Right ventricle myocardium inferior (tissue), 1 donor: ENCODE data around the gene LRRC52. TPM values are rescaled to one million over a fixed set of nuclear protein-coding genes. Genes with fewer than 3 reads are reported as not detected.

ENCODE experiments used
- ATAC-seq: fragments of 200-7000 bp; cut with Tn5 transposase; one replicate; pipeline ENCODE4 v1.9.1; 2020; ENCODE audit warnings: mild to moderate bottlenecking, moderate library complexity
- DNase-seq: peaks from one replicate; pipeline ENCODE4 v3.0.0; 2021; ENCODE audit errors: missing footprints
- intact Hi-C: fragments of 100-400 bp; cut with DNase I; formaldehyde crosslinking; loops from one replicate; pipeline ENCODE4 v1.11.0; 2022
- total RNA-seq: library from RNA; stranded (reverse); fragmentation: NEBNext Ultra II Directional; extraction: Animal tissue kit (Norgen Biotek cat#: 25700); gene quantifications from one replicate; pipeline ENCODE4 v1.2.1, GENCODE V29; 2021
- donor health status: DM: no; HTN: yes; CAD: no; lungs with severe emphysema.

LRRC52 gene
- total RNA-seq, 1 donor from 2014 or later, result 0.30 TPM

DNA sequence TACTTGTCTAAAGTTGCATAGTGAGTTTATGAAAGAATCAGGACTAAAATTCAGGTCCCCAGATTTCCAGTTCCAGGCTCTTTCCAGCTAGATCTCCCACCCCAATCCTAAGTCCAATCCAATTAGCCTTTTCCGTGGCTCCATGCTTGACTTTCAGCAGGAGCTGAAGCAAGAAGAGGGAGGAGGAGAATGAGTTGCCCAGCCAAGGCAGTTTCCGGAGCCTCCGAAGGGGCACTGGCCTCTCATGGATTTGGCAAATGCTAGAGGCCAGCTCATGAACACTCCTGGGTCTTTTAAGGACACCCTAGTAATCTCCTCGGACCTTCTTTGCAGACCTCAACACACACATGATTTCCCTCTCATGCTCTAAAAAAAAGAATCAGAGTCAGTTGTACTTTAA, 10.5 kb upstream of the LRRC52 start:
- DNase-seq (no peak), ATAC-seq (no peak)
- intact Hi-C loops, result no loop called here

GRCh38 chr1:165536016-165536415, 7.8 kb upstream of the LRRC52 start:
- ATAC-seq, result no peak
- intact Hi-C loops, result no loop called here
- DNase-seq, result no peak

DNA sequence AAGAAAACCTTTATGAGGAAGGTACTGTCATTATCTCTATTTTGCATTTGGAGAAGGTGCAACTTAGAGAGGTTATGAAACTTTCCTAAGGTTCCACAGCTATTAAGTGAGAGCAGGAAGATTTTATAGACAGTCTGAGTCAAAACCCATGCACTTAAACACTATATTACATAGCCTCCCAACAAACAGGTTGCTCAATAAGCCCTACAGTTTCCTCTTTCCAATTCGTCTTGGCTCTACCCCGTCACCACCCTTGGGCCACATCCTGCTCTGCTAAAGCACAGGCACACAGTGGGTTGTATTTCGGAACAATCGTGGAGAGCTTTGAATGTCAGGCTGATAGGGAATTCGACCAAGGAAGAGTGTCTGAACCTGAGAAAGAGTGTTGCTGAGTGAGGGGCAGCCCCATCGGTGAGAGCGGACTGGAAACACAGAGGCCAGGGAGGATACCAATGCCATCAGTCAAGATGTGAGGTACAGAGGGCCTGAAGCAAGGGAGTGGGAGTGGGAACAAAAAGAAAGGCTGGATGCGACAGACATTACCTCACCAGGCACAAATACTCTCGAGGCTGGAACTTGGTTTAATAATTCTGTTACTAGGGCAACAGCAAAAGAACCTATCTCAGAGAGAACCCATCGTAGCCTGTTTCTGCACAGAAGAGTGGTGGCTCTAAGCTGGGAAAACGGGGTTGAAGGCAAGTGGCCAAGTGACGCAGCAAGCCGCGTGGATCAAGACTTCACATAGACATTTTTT, 6.3 kb upstream of the LRRC52 start:
- DNase-seq (no peak), ATAC-seq (no peak)

GRCh38 chr1:165539306-165539705, 4.5 kb upstream of the LRRC52 start:
- no peak for DNase-seq
- intact Hi-C loops, result no loop called here
- ATAC-seq, result peak; percentile 28

More for the DNA sequence above, 6.3 kb upstream of the LRRC52 start:
- intact Hi-C loops, result no loop called here

- intact Hi-C loops, result loop anchor here (5.0 kb wide), 2 partner anchors 88 to 123 kb away; no protein-coding TSS in a partner anchor
- ATAC-seq (peak; percentile 68), DNase-seq (no peak)
These were observed 3.9 kb upstream of the LRRC52 start for GRCh38 chr1:165539908-165540307.

DNA sequence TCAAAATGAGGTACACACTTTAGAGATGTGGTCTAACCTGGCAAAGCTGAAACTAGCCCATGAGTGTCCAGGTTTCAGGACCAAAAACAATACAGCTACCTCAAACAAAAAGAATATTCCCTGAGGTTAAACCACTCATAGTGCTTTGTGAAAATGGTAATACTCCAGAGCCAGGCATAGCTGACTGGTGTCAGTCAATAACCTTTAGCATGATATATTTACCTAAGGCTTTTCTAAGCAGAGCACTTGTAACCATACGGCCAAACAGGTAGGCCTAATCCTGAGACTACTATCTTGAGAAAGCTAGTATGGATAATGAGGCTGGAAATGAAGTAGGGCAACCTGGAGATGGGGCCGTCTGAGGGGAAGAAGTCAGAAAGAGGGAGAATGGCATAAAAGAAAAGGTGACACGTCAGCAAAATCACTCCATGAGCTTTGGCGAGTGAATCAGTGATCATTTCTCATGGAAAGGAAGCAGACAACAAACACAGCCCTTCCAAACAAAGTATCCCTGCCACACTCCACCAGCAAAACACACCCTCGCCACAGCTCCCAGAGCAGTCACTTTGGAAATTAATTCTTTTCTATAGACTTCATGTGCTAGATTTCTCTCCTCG, 1.7 kb upstream of the LRRC52 start:
- intact Hi-C loops, result loop anchor here (5.0 kb wide), 2 partner anchors 90 to 125 kb away; no protein-coding TSS in a partner anchor
- DNase-seq, result no peak

DNA sequence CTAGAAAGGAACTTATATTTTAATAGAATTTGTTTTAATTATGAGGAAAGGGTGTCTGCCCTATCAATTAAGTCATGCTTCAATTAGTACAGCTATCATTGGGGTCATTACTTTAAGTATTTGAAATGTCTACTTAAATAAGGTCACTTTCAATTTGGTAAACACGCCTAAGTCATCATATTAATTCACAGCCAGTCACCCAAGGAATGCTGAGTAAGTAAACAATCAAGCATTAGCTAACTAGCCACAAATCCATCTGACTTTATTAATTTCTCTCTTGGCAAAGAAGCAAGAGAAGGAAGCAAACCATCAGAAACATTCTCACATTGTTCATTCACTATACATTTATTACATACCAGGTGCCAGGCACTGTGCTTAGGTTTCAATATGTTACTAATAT, 1.2 kb upstream of the LRRC52 start:
- DNase-seq (no peak), ATAC-seq (no peak)
- intact Hi-C loops, result loop anchor here (5.0 kb wide), 2 partner anchors 90 to 125 kb away; no protein-coding TSS in a partner anchor

More for the DNA sequence above, 1.7 kb upstream of the LRRC52 start:
- ATAC-seq, result no peak

GRCh38 chr1:165544996-165545395, 1.2 kb downstream of the LRRC52 start:
- no peak for DNase-seq
- no peak for ATAC-seq
- intact Hi-C loops, result loop anchor here (5.0 kb wide), 2 partner anchors 93 to 128 kb away; no protein-coding TSS in a partner anchor

- DNase-seq, result no peak
- no peak for ATAC-seq
- intact Hi-C loops, result no loop called here
These were observed 2.2 kb downstream of the LRRC52 start for GRCh38 chr1:165545974-165546373.

DNA sequence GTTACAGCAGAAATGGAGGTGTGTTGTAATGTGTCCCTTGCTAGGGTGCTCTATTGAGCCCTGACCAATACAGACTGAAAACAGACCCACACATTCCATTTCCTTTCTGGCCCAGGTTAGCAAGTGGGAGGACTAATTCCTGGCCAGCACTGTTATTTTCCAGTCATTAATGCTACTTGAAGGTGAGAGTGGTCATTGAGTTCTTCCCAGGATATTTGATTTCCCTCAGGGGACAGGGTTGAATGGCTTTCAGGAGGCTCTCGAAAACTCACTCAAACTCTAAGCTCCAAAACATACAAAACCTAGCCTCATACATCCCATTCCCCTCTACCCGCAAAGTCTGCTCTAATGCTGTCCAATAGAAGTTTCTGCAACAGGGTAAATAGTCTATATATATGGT, 6.2 kb downstream of the LRRC52 start:
- ATAC-seq (no peak), DNase-seq (no peak)
- intact Hi-C loops, result no loop called here

GRCh38 chr1:165551469-165551868, 7.7 kb downstream of the LRRC52 start:
- DNase-seq (no peak), ATAC-seq (peak; percentile 51)
- intact Hi-C loops, result no loop called here

- no peak for DNase-seq
- ATAC-seq, result peak; percentile 73
- intact Hi-C loops, result no loop called here
These were observed 17.3 kb downstream of the LRRC52 start for GRCh38 chr1:165560883-165561656.

DNA sequence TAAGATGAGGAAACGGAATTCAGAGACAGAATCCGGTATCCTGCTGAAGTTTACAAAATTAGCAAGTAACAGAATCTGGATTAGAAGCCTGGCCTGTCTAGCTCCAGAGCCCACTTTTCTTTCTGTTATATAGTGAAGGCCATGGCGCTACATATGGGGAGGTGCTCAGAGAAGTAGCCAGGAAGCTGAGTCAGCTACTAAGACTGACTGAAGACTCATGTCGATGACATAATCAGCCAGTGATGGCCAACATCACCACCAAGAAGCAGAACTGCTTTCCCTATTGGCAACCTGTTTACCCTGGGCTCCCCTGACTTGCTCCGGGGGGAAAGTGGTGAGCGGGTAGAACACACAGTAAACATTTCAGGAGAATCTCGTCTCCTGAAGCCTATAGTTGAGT, 18.8 kb downstream of the LRRC52 start:
- no peak for DNase-seq
- ATAC-seq, result no peak
- intact Hi-C loops, result no loop called here

DNA sequence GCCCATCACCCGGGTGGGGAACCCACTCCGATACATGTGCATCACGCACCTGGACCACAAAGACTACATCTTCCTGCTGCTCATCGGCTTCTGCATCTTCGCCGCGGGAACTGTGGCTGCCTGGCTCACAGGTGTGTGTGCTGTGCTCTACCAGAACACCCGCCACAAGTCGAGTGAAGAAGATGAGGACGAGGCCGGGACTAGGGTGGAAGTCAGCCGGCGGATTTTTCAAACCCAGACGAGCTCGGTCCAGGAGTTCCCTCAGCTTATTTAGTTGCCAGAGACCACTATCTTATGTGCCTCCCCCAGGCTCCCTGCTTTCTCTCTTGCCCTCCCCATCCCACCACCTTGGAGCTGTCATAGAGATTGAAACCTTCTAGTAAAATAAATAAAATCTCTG, 19.8 kb downstream of the LRRC52 start:
- no peak for ATAC-seq
- intact Hi-C loops, result no loop called here
- no peak for DNase-seq

DNA sequence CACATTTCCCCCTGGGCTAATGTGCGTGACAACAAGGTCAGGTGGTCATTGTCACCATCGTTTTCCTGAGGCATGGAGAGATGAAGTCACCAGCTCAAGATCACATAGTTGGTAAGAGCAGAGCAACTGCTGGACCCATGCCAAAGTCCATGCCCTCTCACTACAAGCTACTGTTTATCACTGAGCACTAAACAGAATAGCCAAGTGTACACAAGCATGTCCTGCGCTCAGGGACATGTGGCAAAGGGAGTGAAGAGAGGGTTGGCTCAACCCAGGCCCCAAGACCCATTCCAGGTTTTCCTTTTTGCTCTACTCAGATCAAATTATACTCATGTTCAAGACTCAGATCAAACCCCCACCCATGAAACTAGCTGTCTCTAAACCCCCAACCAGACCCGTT, 20.8 kb downstream of the LRRC52 start:
- intact Hi-C loops, result no loop called here
- DNase-seq (no peak), ATAC-seq (peak; percentile 60)

DNA sequence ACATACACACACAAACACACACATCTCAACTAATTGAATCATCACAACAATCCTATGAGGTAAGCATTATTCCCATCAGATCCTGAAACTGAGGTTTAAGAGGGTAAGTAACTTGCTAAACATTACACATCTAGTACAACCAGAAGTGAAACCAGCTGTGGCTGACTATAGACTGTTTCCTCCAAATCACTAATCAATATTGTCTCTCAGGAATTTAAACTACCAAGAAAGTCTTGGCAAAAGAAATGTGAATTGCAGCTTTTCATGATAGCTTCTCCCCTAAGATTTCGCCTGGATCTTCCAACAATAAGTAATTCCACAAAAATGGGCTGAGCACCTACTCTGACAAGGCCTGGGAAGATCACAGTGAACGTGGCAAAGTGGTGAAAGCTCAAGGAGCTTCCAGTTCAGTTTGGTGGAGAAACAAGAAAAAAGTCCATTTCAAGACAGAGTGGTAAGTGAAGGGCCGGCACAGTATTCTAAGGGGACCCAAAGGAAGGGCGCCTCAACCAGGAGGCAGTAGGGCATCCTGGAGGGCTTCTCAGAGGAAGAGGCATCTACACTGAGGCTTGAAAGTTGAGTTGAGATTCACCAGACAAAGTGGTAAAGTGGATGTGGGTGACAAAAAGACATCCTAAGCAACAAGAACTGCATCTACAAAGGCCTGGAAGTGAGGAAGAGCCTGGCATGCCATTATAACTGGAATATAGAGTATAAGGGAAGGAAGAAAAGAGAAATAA, 22.1 kb downstream of the LRRC52 start:
- ATAC-seq (no peak), DNase-seq (no peak)
- intact Hi-C loops, result no loop called here

GRCh38 chr1:165570078-165570477, 26.3 kb downstream of the LRRC52 start:
- intact Hi-C loops, result no loop called here
- ATAC-seq, result no peak
- no peak for DNase-seq

GRCh38 chr1:165573787-165574186, 30.0 kb downstream of the LRRC52 start:
- intact Hi-C loops, result no loop called here
- no peak for ATAC-seq
- DNase-seq, result no peak

- intact Hi-C loops, result no loop called here
- DNase-seq (no peak), ATAC-seq (no peak)
These were observed 30.5 kb downstream of the LRRC52 start for GRCh38 chr1:165574295-165574694.
